Osteocyte (in vitro differentiated cells): ENCODE data around the gene SEMA4C. TPM values are rescaled to one million over a fixed set of nuclear protein-coding genes. Genes with fewer than 3 reads are reported as not detected.
A peak's percentile ranks its signal among the peaks of the same experiment; 100 is the strongest.

ENCODE experiments used
- DNase-seq: peaks from one replicate; pipeline ENCODE4 v3.0.0; 2021; ENCODE audit warnings: mixed read lengths; ENCODE audit not compliant: unreplicated experiment; ENCODE audit errors: extremely low spot score
- H3K27ac Mint-ChIP-seq: one replicate; pipeline ENCODE4 v1.8.0; 2021; ENCODE audit warnings: mild to moderate bottlenecking, mixed read lengths; ENCODE audit not compliant: unreplicated experiment
- H3K27me3 Mint-ChIP-seq: one replicate; pipeline ENCODE4 v1.8.0; 2021; ENCODE audit warnings: mixed read lengths; ENCODE audit not compliant: unreplicated experiment
- H3K36me3 Mint-ChIP-seq: one replicate; pipeline ENCODE4 v1.8.0; 2021; ENCODE audit warnings: mixed read lengths; ENCODE audit not compliant: unreplicated experiment
- H3K4me1 Mint-ChIP-seq: one replicate; pipeline ENCODE4 v1.8.0; 2021; ENCODE audit warnings: mixed read lengths; ENCODE audit not compliant: unreplicated experiment
- H3K4me3 Mint-ChIP-seq: one replicate; pipeline ENCODE4 v1.8.0; 2021; ENCODE audit warnings: mild to moderate bottlenecking, moderate library complexity, mixed read lengths; ENCODE audit not compliant: unreplicated experiment
- H3K9me3 Mint-ChIP-seq: one replicate; pipeline ENCODE4 v1.8.0; 2021; ENCODE audit warnings: mixed read lengths; ENCODE audit not compliant: unreplicated experiment
- total RNA-seq: library from RNA; stranded (reverse); gene quantifications from 2 replicates; pipeline ENCODE4 v1.2.1, GENCODE V29; 2021
- TF ChIP-seq, protein P1 (sequence below): fragments of 200-600 bp; sonication (generic); IDR thresholded peaks from 2 replicates; pipeline ENCODE4 v1.5.0; 2021; ENCODE audit warnings: antibody characterized with exemption, mild to moderate bottlenecking, moderate library complexity

The SEMA4C gene
- total RNA-seq, 1 donor from 2014 or later, result 33.8 TPM

DNA sequence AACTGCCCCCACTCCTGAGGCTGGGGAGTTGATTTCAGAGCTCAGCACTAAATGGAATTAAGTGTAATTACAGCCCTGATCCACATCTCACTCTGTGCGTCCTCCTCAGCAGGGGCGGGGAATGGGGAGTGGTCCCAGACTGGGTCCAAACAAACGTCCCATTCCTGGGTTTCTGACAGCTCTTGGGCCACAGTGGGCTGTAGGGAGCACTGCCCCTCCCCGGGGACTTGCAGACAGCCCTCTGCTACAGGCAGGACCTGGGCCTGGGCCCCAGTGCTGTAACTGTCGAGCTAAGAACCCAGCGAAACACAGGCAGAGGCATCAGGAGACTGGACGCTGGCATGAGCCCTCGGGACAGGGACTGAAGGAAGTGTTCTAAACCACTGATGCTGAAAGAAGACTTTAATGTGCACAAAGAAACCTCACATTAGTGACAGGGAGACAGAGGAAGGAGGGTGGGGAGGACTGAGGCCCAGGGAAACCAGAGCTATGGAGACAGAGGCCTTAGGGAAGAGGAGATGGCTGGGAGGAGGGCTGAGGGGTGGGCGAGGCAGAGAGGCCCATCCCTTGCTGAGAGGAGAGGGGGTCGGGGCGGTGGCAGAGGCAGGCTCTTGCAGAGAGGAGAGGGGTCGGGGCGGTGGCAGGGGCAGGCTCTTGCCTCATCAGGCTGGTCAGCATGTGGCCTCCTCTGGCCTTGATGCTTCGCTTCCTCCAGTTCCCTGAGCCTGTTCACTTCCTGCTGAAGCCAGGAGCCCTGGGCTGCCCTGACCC is 5.8 kb upstream of the SEMA4C start:
- Mint-ChIP-seq H3K9me3 (no peaks in the 10 kb centered on the region), H3K27me3 (no peaks in the 10 kb centered on the region), H3K4me3 (no peak overlapping the region), H3K4me1 (peaks cover 37% of the 10 kb centered on the region), H3K27ac (peak overlapping the region; percentile 75), H3K36me3 (no peaks in the 10 kb centered on the region)
- DNase-seq, result no peak
- TF ChIP-seq, protein P1, sequence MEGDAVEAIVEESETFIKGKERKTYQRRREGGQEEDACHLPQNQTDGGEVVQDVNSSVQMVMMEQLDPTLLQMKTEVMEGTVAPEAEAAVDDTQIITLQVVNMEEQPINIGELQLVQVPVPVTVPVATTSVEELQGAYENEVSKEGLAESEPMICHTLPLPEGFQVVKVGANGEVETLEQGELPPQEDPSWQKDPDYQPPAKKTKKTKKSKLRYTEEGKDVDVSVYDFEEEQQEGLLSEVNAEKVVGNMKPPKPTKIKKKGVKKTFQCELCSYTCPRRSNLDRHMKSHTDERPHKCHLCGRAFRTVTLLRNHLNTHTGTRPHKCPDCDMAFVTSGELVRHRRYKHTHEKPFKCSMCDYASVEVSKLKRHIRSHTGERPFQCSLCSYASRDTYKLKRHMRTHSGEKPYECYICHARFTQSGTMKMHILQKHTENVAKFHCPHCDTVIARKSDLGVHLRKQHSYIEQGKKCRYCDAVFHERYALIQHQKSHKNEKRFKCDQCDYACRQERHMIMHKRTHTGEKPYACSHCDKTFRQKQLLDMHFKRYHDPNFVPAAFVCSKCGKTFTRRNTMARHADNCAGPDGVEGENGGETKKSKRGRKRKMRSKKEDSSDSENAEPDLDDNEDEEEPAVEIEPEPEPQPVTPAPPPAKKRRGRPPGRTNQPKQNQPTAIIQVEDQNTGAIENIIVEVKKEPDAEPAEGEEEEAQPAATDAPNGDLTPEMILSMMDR, result no peak

DNA sequence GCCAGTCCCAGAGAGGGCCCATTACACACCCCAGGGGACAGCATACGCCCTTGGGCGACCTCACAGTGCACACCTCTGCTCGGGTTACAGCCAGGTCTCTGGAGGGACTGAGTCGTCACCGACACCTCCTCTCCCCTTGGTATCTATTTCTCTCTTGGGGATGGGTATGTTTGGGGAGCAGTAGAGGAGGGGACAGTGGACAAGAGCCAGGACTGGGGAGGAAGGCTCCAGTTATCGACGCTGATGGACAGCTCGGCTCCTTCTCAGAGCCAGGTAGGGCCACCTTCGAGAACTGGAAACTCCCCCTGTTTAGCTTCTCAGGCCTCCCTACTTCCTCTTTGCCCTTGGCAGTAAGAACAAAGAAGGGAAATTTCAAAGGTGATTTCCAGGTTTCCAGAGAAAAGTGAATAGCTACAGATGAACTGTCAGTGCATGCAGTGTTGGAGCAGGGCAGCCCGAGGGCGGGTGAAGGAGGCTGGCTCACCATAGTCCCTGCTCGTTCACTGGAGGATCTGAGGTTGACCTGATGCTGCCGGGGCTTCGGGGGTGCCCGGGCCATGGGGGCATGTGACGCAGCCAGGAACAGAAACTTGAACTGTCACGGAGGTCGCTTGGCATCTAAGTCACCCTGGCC is 4.4 kb upstream of the SEMA4C start:
- DNase-seq, result no peak
- Mint-ChIP-seq H3K27ac (no peak overlapping the region), H3K36me3 (no peaks in the 10 kb centered on the region), H3K27me3 (no peaks in the 10 kb centered on the region), H3K9me3 (no peaks in the 10 kb centered on the region), H3K4me1 (peaks cover 41% of the 10 kb centered on the region), H3K4me3 (no peak overlapping the region)
- TF ChIP-seq, protein P1, result no peak

DNA sequence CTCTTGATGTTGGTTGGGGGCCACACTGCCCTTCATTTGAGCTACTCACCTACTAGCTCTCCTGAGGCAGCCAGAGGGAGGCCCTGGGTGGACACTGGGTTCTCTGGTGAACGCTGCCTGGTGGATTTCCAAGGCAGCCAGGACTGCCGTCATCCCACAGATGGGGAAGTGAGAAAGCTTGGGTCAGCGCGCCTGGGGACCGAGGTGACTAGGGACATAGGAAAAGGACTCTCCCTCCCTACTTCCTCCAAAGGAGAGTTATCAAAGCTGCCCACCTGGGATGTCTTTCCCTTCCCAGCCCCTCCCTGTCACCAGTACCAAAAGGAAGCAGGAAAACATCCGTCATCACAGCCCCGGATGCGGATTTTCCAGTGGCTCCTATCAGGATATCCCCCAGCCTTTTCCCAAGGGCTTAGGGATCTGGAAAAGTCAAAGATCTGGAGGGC is 3.8 kb upstream of the SEMA4C start:
- peaks cover 41% of the 10 kb centered on the region for H3K4me1 Mint-ChIP-seq
- H3K27me3 Mint-ChIP-seq, result no peaks in the 10 kb centered on the region
- TF ChIP-seq, protein P1, result no peak
- DNase-seq, result no peak
- no peak overlapping the region for H3K27ac Mint-ChIP-seq
- H3K36me3 Mint-ChIP-seq, result no peaks in the 10 kb centered on the region
- H3K4me3 Mint-ChIP-seq, result no peak overlapping the region
- no peaks in the 10 kb centered on the region for H3K9me3 Mint-ChIP-seq

DNA sequence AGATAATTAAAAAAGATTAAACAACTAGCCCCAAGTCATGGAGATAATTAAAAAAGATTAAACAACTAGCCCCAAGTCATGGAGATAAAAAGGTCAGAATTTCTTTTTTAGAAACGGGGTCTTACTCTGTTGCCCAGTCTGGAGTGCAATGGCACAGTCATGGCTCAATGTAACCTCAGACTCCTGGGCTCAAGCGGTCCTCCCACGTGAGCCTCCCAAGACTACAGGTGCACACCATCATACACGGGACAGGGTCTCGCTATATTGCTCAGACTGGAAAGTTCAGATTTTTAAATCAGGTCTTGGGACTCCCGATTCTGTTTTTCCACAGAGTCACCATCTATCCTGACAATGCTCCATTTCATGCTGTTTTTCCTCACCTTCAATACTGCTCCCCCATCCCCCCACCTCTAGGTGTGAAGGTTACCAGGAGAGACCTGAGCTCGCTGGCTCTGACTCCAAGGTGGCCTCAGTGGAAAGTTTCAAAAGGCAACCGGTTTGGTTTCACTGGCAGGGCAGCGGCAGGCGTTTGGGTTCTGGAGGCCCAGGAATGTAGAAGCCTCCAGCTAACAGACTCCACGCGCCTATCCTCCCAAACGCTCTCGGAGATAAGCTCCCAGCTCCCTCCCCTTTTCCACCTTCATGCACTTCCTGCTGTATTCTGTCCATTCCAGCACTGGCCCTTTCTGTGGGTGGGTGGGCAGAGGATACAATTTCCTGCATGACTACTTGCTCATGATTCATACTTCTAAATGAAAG is 2.9 kb upstream of the SEMA4C start:
- TF ChIP-seq, protein P1, result no peak
- no peak overlapping the region for H3K27ac Mint-ChIP-seq
- H3K4me1 Mint-ChIP-seq, result peaks cover 40% of the 10 kb centered on the region
- H3K27me3 Mint-ChIP-seq, result no peaks in the 10 kb centered on the region
- peaks cover under 1% of the 10 kb centered on the region for H3K36me3 Mint-ChIP-seq
- DNase-seq, result no peak
- H3K9me3 Mint-ChIP-seq, result no peaks in the 10 kb centered on the region
- no peak overlapping the region for H3K4me3 Mint-ChIP-seq
